ENCODE measurements around the gene NSL1.

Gene NSL1

GRCh38 chr1:212752252-212752933 lies 39.2 kb downstream of the NSL1 start:
- no peak for DNase-seq (ENCODE audit: low spot score)
- H3K27ac ChIP-seq, result no peak overlapping the region
- TF ChIP-seq CTCF (IDR thresholded peaks at IDR 0.05), result no peak
- H3K4me3 ChIP-seq, result peak overlapping the region; percentile 31

DNA sequence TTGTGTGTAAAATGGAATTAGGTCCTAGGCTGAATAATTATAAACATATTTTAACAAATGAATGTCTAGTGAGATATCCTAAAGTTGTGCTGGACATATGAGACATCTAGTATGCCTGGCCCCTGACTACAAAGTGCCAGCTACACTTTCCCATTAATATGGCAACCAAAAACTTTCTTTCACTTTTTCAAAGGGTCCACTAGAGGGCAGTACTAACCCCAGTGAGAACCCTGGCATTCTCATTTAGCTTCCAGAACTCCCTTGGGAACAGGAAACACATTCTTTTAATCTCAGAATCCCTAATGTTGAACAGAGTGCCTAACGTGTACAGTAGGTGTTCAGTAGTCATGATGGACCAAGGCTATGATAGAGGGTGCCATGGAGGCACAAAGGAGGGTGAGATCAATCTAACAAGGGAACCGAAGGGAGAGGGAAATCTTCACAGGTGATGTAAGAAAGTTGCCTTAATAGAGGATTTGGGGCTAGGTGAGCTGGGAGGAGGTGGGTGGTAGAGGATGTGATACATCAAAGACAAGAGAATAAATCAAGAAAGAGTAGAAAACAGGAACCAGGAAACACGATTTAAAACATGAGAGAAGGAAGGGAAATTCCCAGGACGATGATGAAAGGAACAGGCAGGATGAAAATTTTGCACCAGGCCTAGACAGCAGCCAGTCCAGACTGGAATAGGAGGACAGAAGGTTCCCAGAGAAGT lies 41.6 kb downstream of the NSL1 start:
- no peak for DNase-seq (ENCODE audit: low spot score)
- H3K4me3 ChIP-seq, result no peak overlapping the region
- TF ChIP-seq CTCF (IDR thresholded peaks at IDR 0.05), result peak; percentile 12
- H3K27ac ChIP-seq, result no peak overlapping the region

GRCh38 chr1:212746546-212746945 lies 45.0 kb downstream of the NSL1 start:
- Histone ChIP-seq H3K27ac (no peak overlapping the region), H3K4me3 (no peak overlapping the region)
- no peak for DNase-seq (ENCODE audit: low spot score)
- no peak for TF ChIP-seq CTCF (IDR thresholded peaks at IDR 0.05)

GRCh38 chr1:212745303-212745702 lies 46.3 kb downstream of the NSL1 start:
- no peak overlapping the region for H3K4me3 ChIP-seq
- TF ChIP-seq CTCF (IDR thresholded peaks at IDR 0.05), result no peak
- DNase-seq (ENCODE audit: low spot score), result no peak
- no peak overlapping the region for H3K27ac ChIP-seq

DNA sequence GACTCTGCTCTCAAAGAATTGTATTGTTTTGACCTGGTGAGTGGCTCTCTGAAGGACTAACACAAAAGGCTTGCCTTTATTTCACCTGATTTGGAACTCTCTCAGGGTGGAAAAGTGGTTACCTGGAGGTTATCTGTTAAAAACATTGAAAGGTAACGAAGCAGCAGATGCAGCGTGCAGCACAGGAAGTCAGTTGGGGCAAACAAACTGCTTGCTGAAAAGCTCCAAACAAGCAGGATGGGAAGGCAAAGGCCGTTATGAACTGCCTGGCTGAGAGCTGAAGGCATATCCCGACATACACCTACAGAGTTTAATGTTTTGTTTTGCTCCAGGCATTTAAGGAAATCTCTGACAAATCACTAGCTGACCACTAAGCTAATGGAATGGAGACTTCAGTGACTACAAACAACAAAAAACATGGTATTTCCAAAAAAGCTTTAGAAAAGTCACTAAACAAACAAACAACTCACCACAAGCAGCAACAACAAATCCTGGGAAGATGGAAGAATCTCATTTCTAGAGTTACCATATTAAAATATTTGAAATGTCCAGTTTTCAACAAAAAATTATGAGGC lies 47.6 kb downstream of the NSL1 start:
- Histone ChIP-seq H3K4me3 (no peak overlapping the region), H3K27ac (no peak overlapping the region)
- no peak for TF ChIP-seq CTCF (IDR thresholded peaks at IDR 0.05)
- no peak for DNase-seq (ENCODE audit: low spot score)

- H3K4me3 ChIP-seq, result no peak overlapping the region
- no peak overlapping the region for H3K27ac ChIP-seq
- no peak for TF ChIP-seq CTCF (IDR thresholded peaks at IDR 0.05)
- DNase-seq (ENCODE audit: low spot score), result no peak
Measured at GRCh38 chr1:212738330-212738729, 53.2 kb downstream of the NSL1 start.
